ENCODE data around the gene GRIN1.
A peak's percentile ranks its signal among the peaks of the same experiment; 100 is the strongest.

Gene GRIN1

DNA sequence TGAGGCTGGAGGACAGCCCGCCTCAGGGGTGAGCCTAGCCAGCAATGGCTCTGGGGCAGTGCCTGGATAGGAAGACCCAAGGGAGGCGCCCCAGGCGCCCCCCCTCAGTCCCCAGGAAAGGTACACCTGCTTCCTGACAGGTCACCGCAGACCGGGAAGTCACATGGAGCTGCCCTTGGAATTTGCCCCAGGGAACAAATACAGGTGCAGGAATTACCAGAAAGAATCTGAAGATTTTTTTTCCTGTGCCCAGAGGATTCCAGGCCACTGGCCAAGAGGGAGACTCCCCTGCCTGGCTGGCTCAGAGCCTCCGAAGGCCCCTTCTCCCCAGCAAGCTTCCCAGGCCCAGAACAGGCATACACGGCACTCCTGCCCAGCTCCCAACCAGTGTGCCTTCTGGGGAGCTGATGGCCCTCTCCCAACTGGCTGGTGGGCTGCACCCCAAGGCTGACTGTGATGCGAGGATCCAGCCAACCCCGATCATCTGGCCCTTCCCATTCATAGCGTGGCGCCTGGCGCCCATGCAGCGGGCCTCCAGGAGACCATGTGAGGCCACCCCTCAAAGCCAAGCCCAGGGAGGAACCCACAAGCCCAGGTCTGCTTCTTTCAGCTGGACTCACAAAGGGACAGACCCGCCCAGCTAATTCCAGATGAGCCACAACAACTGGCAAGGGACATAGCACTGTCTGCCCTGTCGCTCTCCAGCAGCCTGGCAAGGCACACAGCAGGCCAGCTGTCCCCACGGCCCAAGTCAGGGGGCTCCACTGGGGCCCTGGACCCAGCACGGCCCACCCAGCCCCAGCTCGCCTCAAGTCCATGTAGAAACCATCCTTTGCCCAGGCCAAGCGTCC lies 59.3 kb downstream of the GRIN1 start:
- DNase-seq, result no peak

DNA sequence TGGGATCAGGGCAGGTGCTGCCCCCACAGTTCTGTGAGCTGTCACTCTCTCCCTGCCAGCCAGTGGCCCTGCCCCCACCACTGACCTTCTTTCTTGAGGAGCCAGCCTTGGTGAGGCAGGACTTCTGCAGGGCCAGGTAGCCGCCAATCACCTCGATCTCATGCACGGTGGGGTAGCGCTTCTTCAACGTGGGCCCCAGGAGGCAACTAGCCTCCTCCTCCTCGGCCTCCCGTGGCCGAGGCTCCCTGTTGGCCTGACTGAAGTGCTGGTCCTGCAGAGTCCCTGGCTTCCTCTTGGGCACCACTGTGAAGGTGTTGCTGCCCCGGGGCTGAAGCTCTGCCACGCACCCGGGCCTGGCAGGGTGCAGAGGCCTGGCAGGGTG lies 59.9 kb downstream of the GRIN1 start:
- no peak for DNase-seq

DNA sequence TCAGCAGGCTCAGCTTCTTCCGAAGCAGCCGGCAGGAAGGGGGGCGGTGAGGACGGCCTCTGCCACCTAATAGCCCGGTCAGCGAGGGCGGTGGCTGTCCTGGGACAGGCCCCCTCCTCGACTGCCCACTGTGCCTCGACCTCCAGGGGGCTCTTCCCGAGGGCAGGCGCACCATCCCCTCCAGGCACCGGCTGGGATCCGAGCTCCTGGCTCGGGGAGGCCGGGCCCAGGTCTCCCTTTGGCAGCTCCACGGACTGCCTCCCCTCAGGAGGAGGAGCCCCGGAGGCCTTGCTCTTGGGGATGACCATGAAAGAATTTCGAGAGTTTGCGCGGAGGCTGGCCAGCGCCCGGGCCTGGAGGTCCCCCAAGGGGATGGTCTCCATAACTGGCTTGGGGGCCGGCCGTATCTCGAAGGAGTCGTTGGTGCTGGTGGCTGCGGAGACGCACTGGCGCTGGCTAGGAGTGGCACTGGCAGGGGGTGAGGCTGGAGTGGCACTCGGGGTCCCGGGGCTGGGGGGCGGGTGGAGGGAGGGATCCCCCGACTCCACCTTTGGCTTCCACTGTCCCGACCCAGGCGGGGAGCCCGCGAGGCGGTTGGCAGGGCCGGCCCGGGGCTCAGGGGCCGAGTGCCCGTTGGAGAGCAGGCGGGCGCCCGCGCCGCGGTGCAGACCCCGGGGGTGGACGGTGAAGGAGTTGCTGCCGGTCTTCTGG lies 60.6 kb downstream of the GRIN1 start:
- no peak for DNase-seq

DNA sequence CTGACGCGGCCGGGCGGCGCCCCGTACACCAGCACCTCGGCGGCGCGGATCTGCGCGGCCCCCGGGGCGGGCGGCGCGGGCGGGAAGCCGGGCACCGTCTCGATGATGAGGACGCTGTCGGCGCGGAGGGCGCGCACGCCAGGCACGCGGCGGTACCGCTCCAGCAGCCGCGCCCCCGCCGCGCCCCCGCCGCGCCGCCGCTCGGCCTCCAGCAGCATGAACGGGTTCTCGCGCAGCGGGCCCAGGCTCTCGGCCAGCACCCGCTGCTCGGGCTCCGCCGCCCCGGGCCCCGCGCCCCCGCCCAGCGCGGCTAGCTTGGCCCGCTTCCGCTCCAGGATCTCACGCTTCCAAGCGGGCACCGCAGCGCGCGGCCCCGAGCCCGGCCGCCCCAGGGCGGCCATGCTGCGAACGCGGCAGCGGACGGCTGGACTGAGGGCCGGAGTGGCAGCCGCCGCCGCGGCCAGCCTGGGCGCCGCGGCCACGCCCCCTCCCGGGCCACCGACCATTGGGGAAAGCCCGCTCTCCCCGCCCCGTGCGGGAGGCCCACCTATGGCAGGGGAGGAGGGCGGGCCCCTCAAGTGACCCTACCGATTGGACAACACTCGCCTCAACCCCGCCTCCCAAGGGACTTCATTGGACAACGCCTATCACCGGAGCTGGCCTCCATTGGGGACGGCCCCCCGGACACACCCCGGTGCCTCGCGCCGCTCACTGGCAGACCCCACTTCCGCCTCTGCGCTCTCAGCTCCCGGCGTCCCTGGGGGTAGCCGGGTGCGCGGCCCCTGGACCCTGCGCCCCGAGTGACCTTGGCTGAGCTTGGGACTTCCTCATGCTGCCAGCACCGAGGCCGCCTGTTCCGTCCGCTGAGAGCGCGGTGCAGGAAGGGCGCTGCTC lies 61.6 kb downstream of the GRIN1 start, which contains the start of gene TPRN:
TPRN (minus strand) TSS at position 431 of the 894 bp plus-strand sequence; CDS start at position 401, 30 bp downstream.
- DNase-seq, result peak; percentile 98 to 99

DNA sequence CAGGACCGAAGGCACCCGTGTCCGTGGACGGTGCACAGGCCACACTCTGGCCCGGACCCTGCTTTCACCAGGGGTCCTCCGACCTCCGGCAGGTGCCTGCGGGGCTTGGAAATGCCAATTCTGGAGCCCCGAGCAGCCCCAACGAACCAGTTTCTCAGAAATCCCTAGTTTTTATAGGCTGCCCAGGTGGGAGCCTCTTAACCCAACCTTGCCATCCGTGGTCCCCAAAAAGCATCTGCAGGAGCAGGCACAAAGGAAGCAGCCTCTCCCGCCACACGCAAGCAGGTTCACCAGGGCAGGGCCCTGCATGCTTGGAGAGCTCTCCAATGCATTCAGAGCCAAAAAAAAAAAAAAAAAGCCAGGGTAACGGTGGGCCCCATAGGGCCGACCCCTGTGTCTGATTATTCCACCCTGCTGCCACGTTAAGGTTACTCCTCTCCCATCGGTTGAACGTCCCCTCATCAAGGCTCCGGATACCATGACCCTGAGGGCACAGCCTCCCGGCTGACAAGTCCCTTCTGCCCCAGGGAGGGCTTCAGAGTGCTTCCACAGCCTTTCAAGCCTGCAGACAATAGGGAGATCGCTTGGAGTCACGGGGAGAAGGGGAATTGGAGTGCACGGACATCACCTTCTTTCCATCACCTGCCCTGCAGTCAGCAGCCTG lies 62.4 kb downstream of the GRIN1 start:
- DNase-seq, result no peak

DNA sequence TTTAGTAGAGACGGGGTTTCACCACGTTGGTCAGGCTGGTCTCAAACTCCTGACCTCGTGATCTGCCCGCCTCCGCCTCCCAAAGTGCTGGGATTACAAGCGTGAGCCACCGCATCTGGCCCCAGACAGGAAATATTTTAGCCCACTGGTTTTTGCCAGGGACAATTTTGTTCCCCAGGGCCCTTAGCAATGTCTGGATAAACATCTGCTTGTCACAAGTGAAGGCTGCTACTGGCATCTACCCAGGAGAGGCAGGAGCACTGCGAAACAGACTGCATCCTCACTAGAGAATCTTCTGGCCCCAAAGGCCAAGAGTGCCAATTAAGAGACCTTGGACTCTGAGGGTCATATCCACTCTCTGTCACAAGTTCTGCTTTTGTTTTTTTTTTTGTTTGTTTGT lies 64.0 kb downstream of the GRIN1 start:
- no peak for DNase-seq

DNA sequence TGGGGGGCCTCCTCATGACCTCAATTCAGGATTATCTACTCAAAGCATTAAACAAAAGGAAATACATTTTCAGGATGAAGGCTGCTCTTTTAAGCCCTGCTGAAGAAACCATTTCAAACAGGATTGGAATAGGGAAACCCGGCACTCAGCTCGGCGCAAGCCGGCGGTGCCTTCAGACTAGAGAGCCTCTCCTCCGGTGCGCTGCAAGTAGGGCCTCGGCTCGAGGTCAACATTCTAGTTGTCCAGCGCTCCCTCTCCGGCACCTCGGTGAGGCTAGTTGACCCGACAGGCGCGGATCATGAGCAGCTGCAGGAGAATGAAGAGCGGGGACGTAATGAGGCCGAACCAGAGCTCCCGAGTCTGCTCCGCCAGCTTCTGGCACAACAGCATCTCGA lies 65.8 kb downstream of the GRIN1 start:
- no peak for DNase-seq

DNA sequence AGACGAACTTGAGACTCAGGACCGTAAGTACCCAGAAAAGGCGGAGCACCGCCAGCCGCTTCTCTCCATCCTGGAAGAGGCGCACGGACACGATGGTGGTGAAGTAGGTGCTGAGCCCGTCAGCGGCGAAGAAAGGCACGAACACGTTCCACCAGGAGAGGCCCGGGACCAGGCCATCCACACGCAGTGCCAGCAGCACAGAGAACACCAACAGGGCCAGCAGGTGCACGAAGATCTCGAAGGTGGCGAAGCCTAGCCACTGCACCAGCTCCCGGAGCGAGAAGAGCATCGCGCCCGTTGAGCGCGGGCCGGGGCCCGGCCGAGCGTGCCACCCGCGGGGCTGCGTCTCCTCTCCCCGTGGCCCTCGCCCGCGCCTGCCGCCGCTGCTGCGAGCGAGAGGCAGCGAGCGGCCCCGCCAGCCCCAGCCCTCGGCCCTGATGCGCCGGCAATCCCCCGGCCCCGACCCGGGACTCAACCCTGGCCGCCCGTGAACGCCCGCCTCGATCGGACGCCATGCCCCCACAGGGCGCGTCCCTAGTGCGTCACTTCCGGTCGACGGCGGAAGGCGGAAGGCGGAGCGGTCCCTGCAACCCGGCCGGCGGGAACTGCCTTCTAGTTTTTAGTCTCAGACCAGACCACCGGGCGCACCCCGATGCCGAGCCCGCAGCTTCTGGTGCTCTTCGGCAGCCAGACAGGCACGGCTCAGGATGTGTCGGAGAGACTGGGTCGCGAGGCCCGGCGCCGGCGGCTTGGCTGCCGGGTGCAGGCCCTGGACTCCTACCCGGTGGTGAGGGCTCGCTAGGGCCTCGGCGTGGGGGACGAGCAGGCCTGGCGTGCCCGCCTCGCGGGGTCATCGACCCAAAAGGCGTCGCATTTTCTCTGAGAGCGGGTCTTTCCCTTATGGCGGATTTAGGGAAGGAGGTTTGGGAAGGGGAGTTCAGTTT lies 66.4 kb downstream of the GRIN1 start, which contains the start of the genes NDOR1 and TMEM203:
NDOR1 (plus strand) TSS at position 575 of the 944 bp plus-strand sequence; CDS start at position 653, 78 bp downstream.
TMEM203 (minus strand) TSS at position 523 of the 944 bp plus-strand sequence; CDS start at position 289, 234 bp downstream.
- DNase-seq, result peak; percentile 73 to 90

DNA sequence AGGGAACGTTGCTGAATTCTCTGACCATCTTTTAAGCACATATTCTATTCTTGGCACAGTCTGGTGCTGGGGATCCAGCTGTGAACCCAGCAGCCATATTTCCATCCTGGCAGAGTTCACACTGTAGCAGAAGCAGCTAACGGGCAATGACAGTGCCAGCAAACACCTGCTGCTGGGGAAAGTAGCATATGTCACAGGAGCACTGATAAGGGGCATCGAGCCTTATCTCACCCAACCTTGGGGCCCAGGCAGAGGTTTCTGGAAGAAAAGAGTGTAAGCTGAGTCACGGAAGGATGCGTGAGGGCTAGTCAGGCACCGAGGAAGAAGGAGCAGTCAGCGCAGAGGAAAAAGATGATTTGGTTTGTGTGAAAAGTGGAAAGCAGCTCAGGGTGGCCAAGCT lies 67.6 kb downstream of the GRIN1 start:
- DNase-seq, result no peak

DNA sequence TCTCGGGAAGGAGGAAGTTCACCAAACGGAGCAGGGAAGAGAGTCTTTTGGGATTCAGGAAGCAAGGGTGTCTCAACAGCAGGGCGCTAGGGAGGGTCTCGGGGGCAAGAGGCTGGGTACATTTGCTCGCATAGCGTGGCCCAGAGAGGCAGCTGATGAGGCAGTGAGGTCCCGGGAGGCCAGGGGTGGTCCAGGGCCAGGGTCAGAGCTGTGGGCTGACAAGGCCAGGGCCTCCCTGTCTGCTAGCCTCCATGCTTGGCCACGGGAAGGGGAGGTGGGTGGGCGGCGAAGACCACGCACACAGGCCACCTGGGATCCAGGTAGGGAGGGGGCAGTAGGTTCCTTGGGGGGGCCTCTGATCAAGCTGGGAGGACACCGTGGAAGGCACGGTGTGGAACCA lies 72.6 kb downstream of the GRIN1 start:
- no peak for DNase-seq

DNA sequence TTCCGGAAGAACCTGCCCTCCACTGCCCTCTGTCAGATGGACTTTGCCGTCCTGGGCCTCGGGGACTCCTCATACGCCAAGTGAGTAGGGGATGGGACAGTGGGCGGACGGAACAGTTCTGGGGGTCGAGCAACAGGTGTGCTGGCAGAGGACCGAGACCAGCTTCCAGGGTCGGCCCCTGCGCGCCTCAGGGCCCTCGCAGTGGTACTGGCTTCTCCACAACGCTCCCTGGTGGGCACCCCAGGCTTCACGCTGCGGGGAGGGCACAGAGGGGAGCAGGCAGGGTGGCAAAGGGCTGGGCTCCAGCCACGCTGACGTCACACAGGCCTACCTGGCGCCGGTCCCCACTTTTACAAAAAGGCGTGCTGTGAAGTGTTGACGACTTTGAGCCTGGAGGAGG lies 73.6 kb downstream of the GRIN1 start:
- DNase-seq, result no peak

DNA sequence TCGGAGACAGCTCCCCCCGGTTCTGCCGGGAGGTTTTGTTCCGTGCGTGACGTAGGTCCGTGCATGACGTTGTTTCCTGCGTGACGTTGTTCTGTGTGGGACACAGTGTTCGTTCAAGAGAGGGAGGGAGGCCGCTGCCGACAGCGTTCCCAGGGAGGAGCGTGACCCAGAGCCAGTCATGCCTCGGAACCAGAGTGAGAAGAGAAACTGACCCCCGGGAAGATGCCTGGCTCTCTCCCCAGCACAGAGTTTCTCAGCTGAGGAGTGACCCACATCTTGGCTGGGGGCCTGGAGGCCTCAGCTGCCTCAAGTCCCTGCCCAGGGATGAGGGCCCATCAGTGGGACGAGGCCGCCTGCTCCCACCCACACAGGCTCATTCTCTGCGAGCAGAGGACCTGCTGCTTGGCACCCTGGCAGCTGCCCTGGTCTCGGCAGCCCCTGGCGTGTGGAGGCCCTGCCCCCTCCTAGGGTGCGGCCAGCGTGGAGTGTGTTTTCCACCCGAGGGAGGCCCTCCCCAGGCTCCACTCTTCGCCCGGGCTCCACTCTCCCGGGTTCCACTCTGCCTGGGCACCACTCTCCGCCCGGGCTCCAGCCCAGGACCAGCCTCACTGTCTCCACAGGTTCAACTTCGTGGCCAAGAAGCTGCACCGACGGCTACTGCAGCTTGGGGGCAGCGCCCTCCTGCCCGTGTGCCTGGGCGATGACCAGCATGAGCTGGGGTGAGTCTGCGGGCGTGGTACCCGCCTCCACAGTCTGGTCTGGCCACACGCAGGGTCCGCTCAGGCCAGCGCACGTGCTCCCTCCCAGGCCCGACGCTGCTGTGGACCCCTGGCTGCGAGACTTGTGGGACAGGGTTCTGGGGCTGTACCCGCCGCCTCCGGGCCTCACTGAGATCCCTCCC lies 74.5 kb downstream of the GRIN1 start:
- no peak for DNase-seq

DNA sequence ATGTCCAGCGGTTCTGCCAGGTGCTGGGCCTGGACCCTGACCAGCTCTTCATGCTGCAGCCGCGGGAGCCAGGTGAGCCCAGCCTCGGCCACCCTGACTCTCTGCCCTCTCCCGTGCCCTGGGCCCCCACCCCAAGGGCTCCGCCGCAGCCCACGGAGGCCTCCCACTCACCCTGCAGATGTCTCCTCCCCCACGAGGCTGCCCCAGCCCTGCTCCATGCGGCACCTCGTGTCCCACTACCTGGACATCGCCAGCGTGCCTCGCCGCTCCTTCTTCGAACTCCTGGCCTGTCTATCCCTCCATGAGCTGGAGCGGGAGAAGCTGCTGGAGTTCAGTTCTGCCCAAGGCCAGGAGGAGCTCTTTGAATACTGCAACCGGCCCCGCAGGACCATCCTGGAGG lies 75.7 kb downstream of the GRIN1 start:
- DNase-seq, result no peak

DNA sequence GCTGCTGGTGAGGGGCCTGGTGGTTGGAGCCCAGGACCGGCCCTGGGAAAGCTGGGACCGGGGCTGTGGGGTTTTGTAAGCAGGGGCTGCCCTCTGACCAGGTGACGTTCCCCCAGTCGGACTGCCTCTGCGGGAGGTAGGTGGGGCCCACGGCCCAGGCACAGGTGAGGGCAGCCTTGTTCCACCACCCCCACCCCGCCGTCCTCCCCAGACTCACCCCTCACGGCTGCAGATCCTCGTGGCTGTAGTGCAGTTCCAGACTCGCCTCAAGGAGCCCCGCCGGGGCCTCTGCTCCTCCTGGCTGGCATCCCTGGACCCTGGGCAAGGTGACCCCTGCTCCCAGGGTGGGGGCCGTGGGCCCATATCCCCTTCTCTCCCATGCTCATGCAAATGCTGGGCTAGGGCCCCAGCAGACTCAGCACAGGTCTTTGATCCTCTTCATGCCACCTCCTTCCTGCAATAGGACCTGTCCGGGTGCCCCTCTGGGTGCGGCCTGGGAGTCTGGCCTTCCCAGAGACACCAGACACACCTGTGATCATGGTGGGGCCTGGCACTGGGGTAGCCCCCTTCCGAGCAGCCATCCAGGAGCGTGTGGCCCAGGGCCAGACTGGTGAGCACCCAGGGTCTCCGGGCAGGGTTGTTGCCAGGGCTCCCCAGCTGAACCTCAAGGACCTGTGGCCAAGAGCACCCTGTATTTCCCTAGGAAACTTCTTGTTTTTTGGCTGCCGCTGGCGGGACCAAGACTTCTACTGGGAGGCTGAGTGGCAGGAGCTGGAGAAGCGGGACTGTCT lies 76.4 kb downstream of the GRIN1 start:
- no peak for DNase-seq

DNA sequence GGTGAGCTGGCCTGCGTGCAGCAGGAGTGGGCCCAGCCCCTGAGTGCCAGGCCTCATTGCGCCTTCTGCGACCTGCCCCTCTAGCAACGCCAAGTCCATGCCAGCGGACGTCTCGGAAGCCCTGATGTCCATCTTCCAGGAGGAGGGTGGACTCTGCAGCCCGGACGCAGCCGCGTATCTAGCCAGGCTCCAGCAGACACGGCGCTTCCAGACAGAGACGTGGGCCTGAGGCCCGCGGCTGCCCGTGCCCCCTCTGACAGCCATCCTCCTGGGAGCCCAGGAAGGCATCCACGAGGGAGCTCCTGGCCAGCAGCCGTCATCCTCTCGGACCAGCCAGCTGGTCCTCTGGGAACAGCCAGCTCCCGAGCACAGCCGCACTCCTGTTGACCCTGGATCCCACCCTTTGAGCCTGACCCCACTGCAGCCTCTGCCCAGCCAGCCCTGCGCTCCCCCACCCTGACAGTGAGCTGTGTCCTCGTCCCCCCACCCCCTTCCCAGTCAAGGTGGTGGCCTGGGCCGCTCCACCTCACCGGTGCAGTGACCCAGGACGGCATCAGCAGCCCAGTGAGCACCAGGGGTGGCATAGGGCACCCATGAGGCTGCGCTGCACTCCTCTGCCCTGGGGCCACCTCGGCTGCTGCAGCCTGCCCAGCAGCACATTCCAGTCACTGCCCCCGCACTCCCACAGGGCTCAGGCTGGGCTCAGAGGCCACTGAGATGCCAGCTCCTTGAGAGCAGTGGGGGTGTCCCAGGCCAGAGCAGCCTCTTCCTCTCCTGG lies 77.4 kb downstream of the GRIN1 start:
- DNase-seq, result no peak

DNA sequence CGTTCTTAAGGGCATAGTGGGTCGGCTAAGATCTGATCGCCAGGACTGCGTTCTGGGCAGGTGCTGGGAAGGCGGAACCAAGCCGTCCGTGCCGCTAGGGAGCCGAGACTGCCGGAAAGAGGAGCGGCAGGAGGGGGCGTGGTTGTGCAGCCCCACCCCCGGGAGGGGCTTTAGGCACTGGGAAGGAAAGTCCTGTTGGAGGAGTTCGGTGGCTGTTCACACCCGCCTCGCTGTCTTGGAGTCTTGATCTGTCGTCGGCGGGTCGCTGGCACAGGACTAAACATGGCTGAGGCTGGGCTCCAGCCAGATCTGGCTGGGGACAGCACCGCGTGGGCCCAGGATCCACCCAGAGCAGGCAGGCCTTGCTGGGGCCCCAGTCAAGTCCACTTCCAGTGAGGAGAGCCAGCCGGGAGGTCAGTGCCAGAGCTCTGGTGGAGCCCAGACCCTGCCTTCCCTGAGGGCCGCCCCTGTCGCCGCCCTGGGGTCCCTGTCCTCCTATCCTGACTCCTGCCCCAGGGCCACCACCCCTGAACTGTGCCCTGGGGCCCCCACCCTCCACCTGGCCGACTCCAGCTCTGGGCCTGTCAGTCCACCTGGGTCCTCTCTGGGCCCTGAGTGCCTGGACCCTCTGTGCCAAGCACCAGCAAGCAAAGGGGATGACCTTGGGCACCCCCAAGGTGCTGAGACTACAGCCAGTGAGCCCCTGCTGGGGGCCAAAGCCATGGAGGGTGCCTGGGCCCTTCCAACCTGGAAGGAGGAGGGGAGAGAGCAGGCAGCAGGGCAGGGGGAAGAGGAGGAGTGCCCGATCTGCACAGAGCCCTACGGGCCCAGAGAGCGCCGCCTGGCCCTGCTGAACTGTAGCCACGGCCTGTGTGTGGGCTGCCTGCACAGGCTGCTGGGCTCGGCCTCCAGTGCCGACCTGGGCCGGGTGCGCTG lies 78.6 kb downstream of the GRIN1 start:
- DNase-seq, result no peak

DNA sequence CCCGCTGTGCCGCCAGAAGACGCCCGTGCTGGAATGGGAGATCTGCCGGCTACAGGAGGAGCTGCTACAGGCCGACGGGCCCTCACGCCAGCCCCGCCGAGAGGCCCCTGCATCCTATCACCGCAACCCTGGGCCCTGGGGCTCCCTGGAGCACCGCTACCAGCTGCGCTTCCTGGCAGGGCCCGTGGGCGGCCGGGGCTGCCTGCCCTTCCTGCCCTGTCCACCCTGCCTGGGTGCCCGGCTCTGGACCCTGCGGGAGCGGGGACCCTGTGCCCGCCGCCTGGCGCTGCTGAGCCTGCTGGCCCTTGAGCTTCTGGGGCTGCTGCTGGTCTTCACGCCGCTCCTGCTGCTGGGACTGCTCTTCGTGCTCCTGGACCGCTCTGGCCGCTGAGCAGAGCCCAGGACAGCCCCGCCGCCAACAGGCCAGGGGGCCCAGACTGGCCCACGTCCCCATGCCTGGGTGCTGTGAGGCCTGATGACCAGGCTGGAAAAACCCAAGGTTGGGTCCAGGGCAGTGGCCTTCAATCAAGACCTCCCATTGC lies 79.3 kb downstream of the GRIN1 start:
- no peak for DNase-seq
